NB4 (cell line): ENCODE data around the gene TBX2.

ENCODE experiments used
- MYC ChIP-seq: IDR thresholded peaks from 2 replicates; pipeline ENCODE4 v1.6.1; 2011; ENCODE audit warnings: low read depth, low read length
- POLR2A ChIP-seq: IDR thresholded peaks from 2 replicates; pipeline ENCODE4 v1.6.1; 2011; ENCODE audit warnings: mild to moderate bottlenecking; ENCODE audit not compliant: insufficient read length; ENCODE audit errors: extremely low read depth
- TF ChIP-seq, protein P1 (sequence below): IDR thresholded peaks from one replicate; pipeline ENCODE4 v1.5.1; 2012; ENCODE audit warnings: low read depth, low read length
- TF ChIP-seq, protein P2 (sequence below): IDR thresholded peaks from 2 replicates; pipeline ENCODE4 v1.6.1; 2011; ENCODE audit warnings: low read depth, low read length

GRCh38 chr17:61436995-61437704 lies 37.5 kb downstream of the TBX2 start:
- TF ChIP-seq, protein P1, sequence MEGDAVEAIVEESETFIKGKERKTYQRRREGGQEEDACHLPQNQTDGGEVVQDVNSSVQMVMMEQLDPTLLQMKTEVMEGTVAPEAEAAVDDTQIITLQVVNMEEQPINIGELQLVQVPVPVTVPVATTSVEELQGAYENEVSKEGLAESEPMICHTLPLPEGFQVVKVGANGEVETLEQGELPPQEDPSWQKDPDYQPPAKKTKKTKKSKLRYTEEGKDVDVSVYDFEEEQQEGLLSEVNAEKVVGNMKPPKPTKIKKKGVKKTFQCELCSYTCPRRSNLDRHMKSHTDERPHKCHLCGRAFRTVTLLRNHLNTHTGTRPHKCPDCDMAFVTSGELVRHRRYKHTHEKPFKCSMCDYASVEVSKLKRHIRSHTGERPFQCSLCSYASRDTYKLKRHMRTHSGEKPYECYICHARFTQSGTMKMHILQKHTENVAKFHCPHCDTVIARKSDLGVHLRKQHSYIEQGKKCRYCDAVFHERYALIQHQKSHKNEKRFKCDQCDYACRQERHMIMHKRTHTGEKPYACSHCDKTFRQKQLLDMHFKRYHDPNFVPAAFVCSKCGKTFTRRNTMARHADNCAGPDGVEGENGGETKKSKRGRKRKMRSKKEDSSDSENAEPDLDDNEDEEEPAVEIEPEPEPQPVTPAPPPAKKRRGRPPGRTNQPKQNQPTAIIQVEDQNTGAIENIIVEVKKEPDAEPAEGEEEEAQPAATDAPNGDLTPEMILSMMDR: no peak
- TF ChIP-seq POLR2A (no peak), MYC (no peak)
- TF ChIP-seq, protein P2, sequence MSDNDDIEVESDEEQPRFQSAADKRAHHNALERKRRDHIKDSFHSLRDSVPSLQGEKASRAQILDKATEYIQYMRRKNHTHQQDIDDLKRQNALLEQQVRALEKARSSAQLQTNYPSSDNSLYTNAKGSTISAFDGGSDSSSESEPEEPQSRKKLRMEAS: no peak
